WTC11 (cell line): Measurements from ENCODE around the gene HDLBP. TPM values are rescaled to one million over a fixed set of nuclear protein-coding genes. Genes with fewer than 3 reads are reported as not detected.

Experiments
- ATAC-seq: fragments of 200-7000 bp; cut with Tn5 transposase; 2 replicates; pipeline ENCODE4 v1.10.0; 2021; ENCODE audit warnings: mild to moderate bottlenecking, moderate library complexity
- CTCF ChIA-PET: fragments of 300-600 bp; sonication (Branson Sonifier 250); formaldehyde crosslinking; loops from one replicate; lab custom pipeline; 2021; ENCODE audit warnings: antibody characterized with exemption; lab: Charles Lee
- POLR2A ChIA-PET: fragments of 350-600 bp; sonication (Branson Sonifier 250); formaldehyde crosslinking; loops from one replicate; lab custom pipeline; 2021; ENCODE audit warnings: antibody characterized with exemption; lab: Charles Lee
- DNase-seq: peaks from one replicate; pipeline ENCODE4 v3.0.0; 2021; ENCODE audit warnings: low spot score
- H3K27ac Mint-ChIP-seq: 2 replicates; pipeline ENCODE4 v1.8.0; 2021; ENCODE audit warnings: mixed read lengths
- H3K27me3 Mint-ChIP-seq: 2 replicates; pipeline ENCODE4 v1.8.0; 2021; ENCODE audit warnings: low read depth, mild to moderate bottlenecking, moderate library complexity, mixed read lengths
- H3K36me3 Mint-ChIP-seq: 2 replicates; pipeline ENCODE4 v1.8.0; 2021; ENCODE audit warnings: mixed read lengths
- H3K4me1 Mint-ChIP-seq: 2 replicates; pipeline ENCODE4 v1.8.0; 2022; ENCODE audit warnings: mixed read lengths
- H3K4me3 Mint-ChIP-seq: 2 replicates; pipeline ENCODE4 v1.8.0; 2021; ENCODE audit warnings: mild to moderate bottlenecking, moderate library complexity, mixed read lengths
- H3K9me3 Mint-ChIP-seq: 2 replicates; pipeline ENCODE4 v1.8.0; 2021; ENCODE audit warnings: mixed read lengths
- CREB1 ChIP-seq: sonication (generic); formaldehyde crosslinking; IDR thresholded peaks from 2 replicates; pipeline ENCODE4 v1.8.0; 2023; ENCODE audit warnings: mild to moderate bottlenecking, missing genetic modification reagents
- CTCF ChIP-seq: fragments of 200-600 bp; IDR thresholded peaks from 2 replicates; pipeline ENCODE4 v1.8.0; 2022; ENCODE audit warnings: antibody characterized with exemption
- ELF4 ChIP-seq: sonication (generic); formaldehyde crosslinking; IDR thresholded peaks from 2 replicates; pipeline ENCODE4 v1.8.1; 2022; ENCODE audit warnings: low read depth, mild to moderate bottlenecking, moderate library complexity, missing genetic modification reagents
- FOXK1 ChIP-seq: sonication (generic); formaldehyde crosslinking; IDR thresholded peaks from 2 replicates; pipeline ENCODE4 v1.8.0; 2022; ENCODE audit warnings: mild to moderate bottlenecking, moderate library complexity, missing genetic modification reagents
- GRHL2 ChIP-seq: fragments of 250-450 bp; sonication (Bioruptor Pico); IDR thresholded peaks from 2 replicates; pipeline ENCODE4 v1.8.0; 2022; ENCODE audit warnings: mild to moderate bottlenecking, moderate library complexity; ENCODE audit not compliant: insufficient replicate concordance, severe bottlenecking
- HMGA2 ChIP-seq: fragments of 250-450 bp; sonication (Bioruptor Pico); IDR thresholded peaks from 2 replicates; pipeline ENCODE4 v1.4.0; 2021; ENCODE audit warnings: mild to moderate bottlenecking, moderate library complexity
- HMGXB4 ChIP-seq: sonication (generic); formaldehyde crosslinking; IDR thresholded peaks from 2 replicates; pipeline ENCODE4 v1.8.1; 2023; ENCODE audit warnings: mild to moderate bottlenecking, moderate library complexity, missing genetic modification reagents
- JUN ChIP-seq: sonication (generic); formaldehyde crosslinking; IDR thresholded peaks from 2 replicates; pipeline ENCODE4 v1.8.0; 2023; ENCODE audit warnings: mild to moderate bottlenecking, missing genetic modification reagents
- KAT7 ChIP-seq: sonication (generic); formaldehyde crosslinking; IDR thresholded peaks from 2 replicates; pipeline ENCODE4 v1.8.1; 2023; ENCODE audit warnings: missing genetic modification reagents, mild to moderate bottlenecking, borderline replicate concordance
- MAX ChIP-seq: sonication (generic); formaldehyde crosslinking; IDR thresholded peaks from 2 replicates; pipeline ENCODE4 v1.8.0; 2022; ENCODE audit warnings: mild to moderate bottlenecking, missing genetic modification reagents
- MXD4 ChIP-seq: fragments of 250-450 bp; sonication (Bioruptor Pico); IDR thresholded peaks from 2 replicates; pipeline ENCODE4 v1.8.0; 2021; ENCODE audit warnings: mild to moderate bottlenecking, moderate library complexity, borderline replicate concordance
- NFATC4 ChIP-seq: fragments of 250-450 bp; sonication (Bioruptor Pico); IDR thresholded peaks from 2 replicates; pipeline ENCODE4 v1.9.0; 2021; ENCODE audit warnings: mild to moderate bottlenecking
- NR2C2 ChIP-seq: sonication (generic); formaldehyde crosslinking; IDR thresholded peaks from 2 replicates; pipeline ENCODE4 v1.8.0; 2022; ENCODE audit warnings: mild to moderate bottlenecking, missing genetic modification reagents
- PRRX2 ChIP-seq: fragments of 250-450 bp; sonication (Bioruptor Pico); IDR thresholded peaks from 2 replicates; pipeline ENCODE4 v1.8.0; 2021; ENCODE audit warnings: mild to moderate bottlenecking
- TCF7 ChIP-seq: sonication (generic); formaldehyde crosslinking; IDR thresholded peaks from 2 replicates; pipeline ENCODE4 v1.8.0; 2022; ENCODE audit warnings: mild to moderate bottlenecking, low read depth, missing genetic modification reagents, moderate library complexity
- TEAD4 ChIP-seq: sonication (generic); formaldehyde crosslinking; IDR thresholded peaks from 2 replicates; pipeline ENCODE4 v1.8.0; 2022; ENCODE audit warnings: mild to moderate bottlenecking, missing genetic modification reagents
- USF2 ChIP-seq: sonication (generic); formaldehyde crosslinking; IDR thresholded peaks from 2 replicates; pipeline ENCODE4 v1.8.1; 2023; ENCODE audit warnings: mild to moderate bottlenecking, missing genetic modification reagents, moderate library complexity
- ZNF138 ChIP-seq: sonication (generic); formaldehyde crosslinking; conservative IDR thresholded peaks from 2 replicates; pipeline ENCODE4 v1.8.1; 2022; ENCODE audit warnings: mild to moderate bottlenecking, moderate library complexity, missing genetic modification reagents
- ZNF219 ChIP-seq: sonication (generic); formaldehyde crosslinking; IDR thresholded peaks from 2 replicates; pipeline ENCODE4 v1.8.0; 2023; ENCODE audit warnings: missing genetic modification reagents, mild to moderate bottlenecking, borderline replicate concordance
- ZNF263 ChIP-seq: sonication (generic); formaldehyde crosslinking; IDR thresholded peaks from 2 replicates; pipeline ENCODE4 v1.8.1; 2022; ENCODE audit warnings: low read depth, mild to moderate bottlenecking, moderate library complexity, missing genetic modification reagents
- ZNF281 ChIP-seq: sonication (generic); formaldehyde crosslinking; IDR thresholded peaks from 2 replicates; pipeline ENCODE4 v1.8.0; 2023; ENCODE audit warnings: mild to moderate bottlenecking, missing genetic modification reagents
- ZNF317 ChIP-seq: sonication (generic); formaldehyde crosslinking; IDR thresholded peaks from 2 replicates; pipeline ENCODE4 v1.8.1; 2023; ENCODE audit warnings: low read depth, mild to moderate bottlenecking, moderate library complexity, missing genetic modification reagents, borderline replicate concordance
- ZNF396 ChIP-seq: fragments of 250-450 bp; sonication (Bioruptor Pico); IDR thresholded peaks from 2 replicates; pipeline ENCODE4 v1.8.0; 2021; ENCODE audit warnings: mild to moderate bottlenecking, moderate library complexity, borderline replicate concordance
- total RNA-seq: library from RNA; stranded (reverse); gene quantifications from 3 replicates; pipeline ENCODE4 v1.2.3, GENCODE V29; 2021
- TF ChIP-seq, protein P1 (sequence below): fragments of 250-450 bp; sonication (Bioruptor Pico); IDR thresholded peaks from 2 replicates; pipeline ENCODE4 v1.8.0; 2021; ENCODE audit warnings: mild to moderate bottlenecking
- TF ChIP-seq, protein P2 (sequence below): fragments of 250-450 bp; sonication (Bioruptor Pico); IDR thresholded peaks from 2 replicates; pipeline ENCODE4 v1.9.0; 2021; ENCODE audit warnings: mild to moderate bottlenecking

Gene HDLBP
- total RNA-seq, 1 experiment from 2014 or later = 368 TPM

DNA sequence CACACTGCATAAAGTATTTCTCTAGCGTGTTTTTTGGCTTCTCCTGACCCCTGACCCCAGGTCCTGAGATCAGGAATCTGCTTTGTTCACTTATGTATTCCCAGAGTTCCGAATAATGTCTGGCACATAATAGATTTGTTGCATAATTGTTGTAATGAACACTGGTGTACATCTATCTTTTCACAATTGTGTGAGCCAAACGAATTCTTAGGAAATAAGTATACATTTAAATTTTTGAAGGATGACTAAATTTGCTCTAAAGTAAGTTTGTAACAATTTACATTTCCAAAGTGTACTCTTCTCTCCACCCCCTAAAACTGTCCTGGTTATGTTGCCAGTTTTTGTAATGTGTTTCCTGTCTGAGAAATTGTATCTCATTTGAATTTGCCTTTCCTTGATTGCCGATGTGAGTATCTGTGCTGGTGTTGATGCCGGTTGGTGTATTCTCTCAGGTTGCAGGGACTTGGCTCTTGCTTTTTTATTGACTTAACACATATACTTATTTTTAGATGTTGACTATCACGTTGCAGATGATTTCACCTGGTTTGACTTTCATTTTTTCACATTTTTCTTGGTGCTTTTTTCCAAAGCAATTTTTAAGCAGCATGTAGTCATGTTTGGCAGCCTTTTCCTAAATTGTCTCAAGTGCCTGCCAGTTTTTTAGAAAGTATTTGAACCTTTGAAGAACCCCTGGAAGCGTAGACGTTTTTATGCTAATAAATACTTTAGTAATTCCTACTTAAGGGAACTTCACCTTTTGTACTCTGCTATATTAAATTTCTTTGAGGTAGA is 24.6 kb upstream of the HDLBP start:
- Mint-ChIP-seq H3K36me3 (peaks cover 81% of the 10 kb centered on the region), H3K4me3 (no peak overlapping the region), H3K4me1 (no peaks in the 10 kb centered on the region), H3K9me3 (no peaks in the 10 kb centered on the region), H3K27ac (0 out of 2 replicates have a peak overlapping the region, but pooled peaks have one; percentile 17), H3K27me3 (no peaks in the 10 kb centered on the region)
- ChIA-PET CTCF (no interaction called here), POLR2A (no interaction called here)
- no peak for ATAC-seq
- TF ChIP-seq TEAD4 (no peak), ELF4 (CRISPR knock-in tag) (no peak), ZNF281 (CRISPR knock-in tag) (no peak), CREB1 (CRISPR knock-in tag) (no peak), HMGXB4 (CRISPR knock-in tag) (no peak), HMGA2 (CRISPR knock-in tag) (no peak), TCF7 (CRISPR knock-in tag) (no peak), ZNF396 (CRISPR knock-in tag) (no peak), CTCF (no peak), FOXK1 (CRISPR knock-in tag) (no peak), ZNF138 (no peak), PRRX2 (no peak), MXD4 (CRISPR knock-in tag) (no peak), NFATC4 (CRISPR knock-in tag) (no peak), JUN (no peak), MAX (CRISPR knock-in tag) (no peak)
- TF ChIP-seq, protein P1, sequence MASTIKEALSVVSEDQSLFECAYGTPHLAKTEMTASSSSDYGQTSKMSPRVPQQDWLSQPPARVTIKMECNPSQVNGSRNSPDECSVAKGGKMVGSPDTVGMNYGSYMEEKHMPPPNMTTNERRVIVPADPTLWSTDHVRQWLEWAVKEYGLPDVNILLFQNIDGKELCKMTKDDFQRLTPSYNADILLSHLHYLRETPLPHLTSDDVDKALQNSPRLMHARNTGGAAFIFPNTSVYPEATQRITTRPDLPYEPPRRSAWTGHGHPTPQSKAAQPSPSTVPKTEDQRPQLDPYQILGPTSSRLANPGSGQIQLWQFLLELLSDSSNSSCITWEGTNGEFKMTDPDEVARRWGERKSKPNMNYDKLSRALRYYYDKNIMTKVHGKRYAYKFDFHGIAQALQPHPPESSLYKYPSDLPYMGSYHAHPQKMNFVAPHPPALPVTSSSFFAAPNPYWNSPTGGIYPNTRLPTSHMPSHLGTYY = no peak
- TF ChIP-seq, all 79 proteins: peak for 0
- no peak for DNase-seq

DNA sequence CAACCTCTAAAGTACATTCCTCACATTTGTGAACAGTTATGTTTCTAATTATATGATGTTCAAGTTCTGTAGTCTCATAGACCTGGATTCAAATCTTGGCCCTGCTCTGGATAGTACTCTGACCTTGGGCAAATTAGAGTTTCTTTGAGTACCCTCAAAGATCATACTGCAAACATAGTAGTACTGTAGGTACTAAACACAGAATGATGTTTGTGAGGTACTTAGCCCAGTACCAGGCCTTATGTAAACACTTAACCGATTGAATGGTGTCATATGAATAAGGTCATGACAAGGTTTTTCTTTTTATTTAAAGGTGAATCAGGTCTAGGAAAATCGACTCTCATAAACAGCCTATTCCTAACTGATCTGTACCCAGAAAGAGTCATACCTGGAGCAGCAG is 19.3 kb upstream of the HDLBP start:
- DNase-seq (no peak), ATAC-seq (no peak)
- no peaks in the 10 kb centered on the region for H3K27me3 Mint-ChIP-seq
- peaks cover 52% of the 10 kb centered on the region for H3K36me3 Mint-ChIP-seq
- peak overlapping the region; percentile 57; the same call in 1 of the 2 replicates for H3K27ac Mint-ChIP-seq
- POLR2A ChIA-PET = no interaction called here
- H3K9me3 Mint-ChIP-seq = no peaks in the 10 kb centered on the region
- no peaks in the 10 kb centered on the region; the same call in 1 of the 2 replicates for H3K4me1 Mint-ChIP-seq
- CTCF ChIA-PET = no interaction called here
- no peak overlapping the region for H3K4me3 Mint-ChIP-seq
- no peak for TF ChIP-seq USF2 (CRISPR knock-in tag)
- no peak for TF ChIP-seq ZNF219 (CRISPR knock-in tag)
- TF ChIP-seq, protein P2, sequence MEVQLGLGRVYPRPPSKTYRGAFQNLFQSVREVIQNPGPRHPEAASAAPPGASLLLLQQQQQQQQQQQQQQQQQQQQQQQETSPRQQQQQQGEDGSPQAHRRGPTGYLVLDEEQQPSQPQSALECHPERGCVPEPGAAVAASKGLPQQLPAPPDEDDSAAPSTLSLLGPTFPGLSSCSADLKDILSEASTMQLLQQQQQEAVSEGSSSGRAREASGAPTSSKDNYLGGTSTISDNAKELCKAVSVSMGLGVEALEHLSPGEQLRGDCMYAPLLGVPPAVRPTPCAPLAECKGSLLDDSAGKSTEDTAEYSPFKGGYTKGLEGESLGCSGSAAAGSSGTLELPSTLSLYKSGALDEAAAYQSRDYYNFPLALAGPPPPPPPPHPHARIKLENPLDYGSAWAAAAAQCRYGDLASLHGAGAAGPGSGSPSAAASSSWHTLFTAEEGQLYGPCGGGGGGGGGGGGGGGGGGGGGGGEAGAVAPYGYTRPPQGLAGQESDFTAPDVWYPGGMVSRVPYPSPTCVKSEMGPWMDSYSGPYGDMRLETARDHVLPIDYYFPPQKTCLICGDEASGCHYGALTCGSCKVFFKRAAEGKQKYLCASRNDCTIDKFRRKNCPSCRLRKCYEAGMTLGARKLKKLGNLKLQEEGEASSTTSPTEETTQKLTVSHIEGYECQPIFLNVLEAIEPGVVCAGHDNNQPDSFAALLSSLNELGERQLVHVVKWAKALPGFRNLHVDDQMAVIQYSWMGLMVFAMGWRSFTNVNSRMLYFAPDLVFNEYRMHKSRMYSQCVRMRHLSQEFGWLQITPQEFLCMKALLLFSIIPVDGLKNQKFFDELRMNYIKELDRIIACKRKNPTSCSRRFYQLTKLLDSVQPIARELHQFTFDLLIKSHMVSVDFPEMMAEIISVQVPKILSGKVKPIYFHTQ (CRISPR knock-in tag) = no peak
- TF ChIP-seq ZNF317 (CRISPR knock-in tag) = no peak
- TF ChIP-seq TEAD4 = no peak
- TF ChIP-seq ZNF263 (CRISPR knock-in tag) = no peak
- no peak for TF ChIP-seq NR2C2 (CRISPR knock-in tag)
- TF ChIP-seq KAT7 (CRISPR knock-in tag) = no peak
- TF ChIP-seq GRHL2 = no peak
